Measurements from ENCODE around the gene NGF. TPM values are rescaled to one million over a fixed set of nuclear protein-coding genes. Genes with fewer than 3 reads are reported as not detected.
"Not testable (repeated sequence)": the region's sequence is repeated elsewhere in the genome, so short reads cannot be mapped to it uniquely, and the experiment has no call there.

Gene NGF
- total RNA-seq, 1 donor from 2014 or later: 2.6 TPM

DNA sequence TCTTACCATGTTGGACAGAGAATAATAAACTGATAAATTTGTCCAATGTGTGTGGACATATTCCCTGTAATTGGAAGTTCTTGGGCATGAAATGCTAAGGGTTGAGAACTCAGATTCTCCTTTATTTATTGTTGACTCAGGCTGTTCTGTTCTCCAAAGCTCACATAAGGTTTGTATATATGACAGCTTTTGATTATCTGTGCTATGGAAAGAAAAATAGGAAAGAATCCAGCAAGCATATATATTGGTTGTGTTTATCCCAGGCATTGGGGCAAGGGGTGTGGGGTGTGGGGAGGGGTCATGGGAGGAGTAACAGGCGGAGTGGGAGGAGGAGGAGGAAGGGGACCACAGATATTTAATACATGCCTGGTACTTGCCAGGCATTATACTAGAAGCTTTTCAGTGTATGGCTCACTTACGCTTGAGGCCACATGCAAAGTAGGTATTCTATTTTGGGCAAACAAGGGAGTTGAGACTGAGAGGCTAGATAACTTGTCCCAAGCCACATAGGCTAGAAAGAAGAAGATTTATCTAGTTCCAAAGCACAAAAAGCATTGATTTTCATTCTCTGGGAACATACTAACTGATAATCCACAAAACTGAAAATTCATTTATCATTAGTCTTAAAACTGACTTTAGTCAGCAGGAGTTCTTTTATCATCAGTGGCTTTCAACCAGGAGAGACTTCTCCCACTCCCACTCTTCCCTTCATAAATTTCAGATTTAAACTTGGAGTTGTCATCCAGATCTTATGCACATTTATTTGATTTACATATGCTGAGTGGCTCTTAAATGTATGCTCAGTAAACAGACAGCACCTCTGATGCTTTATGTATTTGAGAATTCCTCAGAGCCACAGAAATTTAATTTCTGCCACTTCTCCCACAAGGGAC is 27.2 kb downstream of the NGF start:
- no peak for DNase-seq (ENCODE audit: low spot score)

- not testable (repeated sequence) for DNase-seq (ENCODE audit: low spot score)
These were observed 28.5 kb downstream of the NGF start for GRCh38 chr1:115309504-115309903.

- DNase-seq (ENCODE audit: low spot score): no peak
These were observed 29.1 kb downstream of the NGF start for GRCh38 chr1:115308969-115309368.

DNA sequence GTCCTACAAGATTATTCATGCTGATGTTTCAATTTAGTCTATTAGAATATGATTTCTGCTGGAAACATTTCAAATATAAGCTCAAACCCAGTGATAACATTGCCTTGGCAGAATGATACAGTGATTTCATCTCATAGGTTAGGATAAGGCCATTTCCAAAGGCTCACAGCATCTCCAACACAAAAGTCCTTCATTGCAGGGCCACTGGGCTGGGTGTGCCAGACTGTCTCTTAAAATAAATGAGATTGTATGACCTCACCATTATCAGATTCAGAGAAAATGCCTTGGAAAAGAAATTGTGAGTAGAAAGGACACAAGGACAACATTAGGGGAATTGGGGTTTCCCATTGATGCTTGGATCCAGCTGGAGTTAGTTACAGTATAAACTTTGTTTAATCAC is 30.4 kb downstream of the NGF start:
- no peak for DNase-seq (ENCODE audit: low spot score)

DNA sequence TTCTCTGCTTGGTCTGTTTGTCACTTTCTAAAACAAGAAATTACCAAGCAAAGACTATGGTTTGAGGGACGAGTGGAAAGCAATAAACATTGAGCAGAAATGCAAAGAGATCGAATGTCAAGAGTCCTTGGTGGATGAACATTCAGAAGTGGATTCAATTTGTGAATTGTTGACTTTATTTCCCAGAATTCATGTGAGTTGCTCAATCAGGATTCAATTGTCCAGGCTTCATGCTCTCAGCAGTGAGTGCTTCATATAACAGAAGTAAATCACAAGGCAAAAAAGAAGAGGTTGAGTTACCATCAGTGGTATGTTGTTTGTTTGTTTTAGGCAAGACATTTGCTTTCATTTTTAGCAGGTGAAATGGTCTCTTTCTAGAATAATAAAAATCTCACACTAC is 31.9 kb downstream of the NGF start:
- DNase-seq (ENCODE audit: low spot score): no peak

- DNase-seq (ENCODE audit: low spot score): no peak
These were observed 34.7 kb downstream of the NGF start for GRCh38 chr1:115303364-115303763.

GRCh38 chr1:115302390-115302961 is 35.6 kb downstream of the NGF start:
- DNase-seq (ENCODE audit: low spot score): no peak

GRCh38 chr1:115301438-115302020 is 36.5 kb downstream of the NGF start:
- DNase-seq (ENCODE audit: low spot score): no peak

DNA sequence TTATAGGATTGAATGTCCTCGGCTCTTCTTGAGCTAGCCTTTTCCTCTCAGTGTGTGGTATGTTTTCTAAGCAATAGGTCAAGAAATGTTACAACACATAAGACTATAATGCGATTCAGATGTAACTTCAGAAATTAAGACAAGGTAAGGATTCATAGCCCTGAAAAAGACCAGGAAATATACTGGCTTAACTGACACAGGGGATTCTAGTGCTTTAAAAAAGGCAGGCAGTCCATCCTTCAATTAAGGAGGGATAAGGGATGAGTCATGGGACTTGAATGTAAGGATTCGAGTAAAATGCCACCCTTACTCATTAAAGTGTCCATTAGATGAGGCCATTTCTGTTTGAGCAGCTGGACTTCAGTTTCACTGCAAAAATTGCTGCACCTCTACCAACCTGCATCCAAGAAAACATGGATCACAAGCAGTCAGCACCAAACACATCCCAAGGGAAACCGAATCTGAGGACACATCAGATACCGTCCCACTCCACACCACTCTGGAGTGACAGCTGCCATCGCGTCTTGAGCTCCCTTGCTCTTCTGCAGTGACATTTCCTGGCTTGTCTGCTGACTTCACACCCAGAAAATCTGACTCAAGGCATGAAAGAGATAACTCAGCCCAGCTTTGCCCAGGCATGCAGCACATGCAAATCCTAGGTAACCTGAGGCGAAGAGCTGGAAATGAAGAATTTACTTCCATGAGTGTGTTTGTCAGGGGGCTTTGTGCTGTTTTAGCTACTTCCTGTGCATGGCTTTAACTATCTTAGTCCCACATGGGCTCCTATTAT is 37.8 kb downstream of the NGF start:
- no peak for DNase-seq (ENCODE audit: low spot score)

GRCh38 chr1:115299266-115299665 is 38.8 kb downstream of the NGF start:
- no peak for DNase-seq (ENCODE audit: low spot score)

- no peak for DNase-seq (ENCODE audit: low spot score)
These were observed 41.1 kb downstream of the NGF start for GRCh38 chr1:115296981-115297380.

GRCh38 chr1:115295904-115296696 is 41.9 kb downstream of the NGF start:
- DNase-seq (ENCODE audit: low spot score): no peak

GRCh38 chr1:115293899-115294298 is 44.1 kb downstream of the NGF start:
- no peak for DNase-seq (ENCODE audit: low spot score)

DNA sequence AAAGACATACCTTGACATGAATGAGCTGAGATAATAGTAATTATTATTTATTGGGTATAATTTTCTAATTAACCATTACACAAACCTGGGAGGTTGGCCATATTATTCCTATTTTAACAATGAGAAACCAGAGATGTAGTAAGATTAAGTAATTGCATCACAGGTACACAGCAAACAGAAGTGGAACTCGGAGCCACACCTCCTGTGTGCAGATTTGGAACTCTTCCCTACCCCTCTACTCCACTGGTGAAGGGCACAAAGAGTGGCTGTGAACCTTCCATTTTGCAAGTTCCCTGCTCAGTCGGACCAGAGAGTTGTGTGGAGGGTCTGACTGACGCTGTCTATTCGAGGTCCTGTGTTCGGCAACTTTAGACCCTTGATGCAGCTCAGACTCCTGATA is 45.0 kb downstream of the NGF start:
- no peak for DNase-seq (ENCODE audit: low spot score)

GRCh38 chr1:115291741-115292140 is 46.3 kb downstream of the NGF start:
- DNase-seq (ENCODE audit: low spot score): no peak

DNA sequence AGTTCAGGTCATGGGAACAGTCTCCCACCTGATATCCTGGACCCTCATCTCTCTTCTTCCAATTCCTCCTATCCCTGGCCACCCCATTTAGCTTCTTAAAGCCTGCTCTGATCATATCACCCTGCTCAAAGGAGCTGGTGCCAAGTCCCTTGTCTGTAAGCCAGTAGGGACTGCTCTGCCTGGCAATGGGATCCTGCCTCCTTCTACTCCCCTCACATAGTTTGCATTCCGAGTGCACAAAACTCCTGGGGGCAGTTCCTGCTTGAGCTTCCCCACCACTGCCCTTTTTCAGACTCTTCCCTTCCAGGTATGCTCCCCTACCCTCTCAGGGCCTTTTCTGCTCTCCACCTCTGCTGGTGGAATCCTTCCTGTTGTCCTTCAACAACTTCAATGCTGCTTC is 48.1 kb downstream of the NGF start:
- no peak for DNase-seq (ENCODE audit: low spot score)

GRCh38 chr1:115288591-115289198 is 49.4 kb downstream of the NGF start:
- no peak for DNase-seq (ENCODE audit: low spot score)

- DNase-seq (ENCODE audit: low spot score): no peak
These were observed 51.4 kb downstream of the NGF start for GRCh38 chr1:115286431-115287205.

GRCh38 chr1:115284209-115284608 is 53.8 kb downstream of the NGF start:
- DNase-seq (ENCODE audit: low spot score): no peak

- DNase-seq (ENCODE audit: low spot score): no peak
These were observed 54.3 kb downstream of the NGF start for GRCh38 chr1:115283681-115284146.
